Measurements from ENCODE around the gene CTDP1.

CTDP1 gene

GRCh38 chr18:79645291-79645983 lies 34.2 kb upstream of the CTDP1 start:
- DNase-seq = no peak

- no peak for DNase-seq
Observed at GRCh38 chr18:79647307-79647706, 32.3 kb upstream of the CTDP1 start.

GRCh38 chr18:79650959-79651358 lies 28.6 kb upstream of the CTDP1 start:
- no peak for DNase-seq

- DNase-seq = no peak
Observed at GRCh38 chr18:79657342-79657996, 22.1 kb upstream of the CTDP1 start.

- no peak for DNase-seq
Observed at GRCh38 chr18:79658366-79658765, 21.2 kb upstream of the CTDP1 start.

- no peak for DNase-seq
Observed at GRCh38 chr18:79659733-79660132, 19.9 kb upstream of the CTDP1 start.

- no peak for DNase-seq
Observed at GRCh38 chr18:79662034-79662433, 17.6 kb upstream of the CTDP1 start.

GRCh38 chr18:79662439-79662838 lies 17.2 kb upstream of the CTDP1 start:
- no peak for DNase-seq

GRCh38 chr18:79664525-79665125 lies 15.0 kb upstream of the CTDP1 start:
- no peak for DNase-seq

GRCh38 chr18:79668203-79668602 lies 11.4 kb upstream of the CTDP1 start:
- no peak for DNase-seq

GRCh38 chr18:79672490-79673276 lies 6.9 kb upstream of the CTDP1 start:
- no peak for DNase-seq

GRCh38 chr18:79677221-79677620 lies 2.4 kb upstream of the CTDP1 start:
- no peak for DNase-seq

- no peak for DNase-seq
Observed at GRCh38 chr18:79677840-79678239, 1.8 kb upstream of the CTDP1 start.

- DNase-seq = peak; percentile 98
Observed at GRCh38 chr18:79678665-79679551, 695 bp upstream of the CTDP1 start.

GRCh38 chr18:79680100-79680879 lies 687 bp downstream of the CTDP1 start:
- DNase-seq = peak; percentile 40

- DNase-seq = no peak
Observed at GRCh38 chr18:79680891-79681339, 1.3 kb downstream of the CTDP1 start.

GRCh38 chr18:79681484-79682387 lies 2.1 kb downstream of the CTDP1 start:
- DNase-seq = peak; percentile 30

GRCh38 chr18:79682481-79682880 lies 2.9 kb downstream of the CTDP1 start:
- no peak for DNase-seq

- DNase-seq = peak; percentile 18
Observed at GRCh38 chr18:79682894-79683625, 3.5 kb downstream of the CTDP1 start.
